Activated naive CD4-positive, alpha-beta T cell treated with anti-CD3 and anti-CD28 coated beads, Interleukin-2, amount 50 U/mL, for 72 hours (primary cell): Measurements from ENCODE around the gene AKR1C3. TPM values are rescaled to one million over a fixed set of nuclear protein-coding genes. Genes with fewer than 3 reads are reported as not detected.
"Not testable (repeated sequence)": the region's sequence is repeated elsewhere in the genome, so short reads cannot be mapped to it uniquely, and the experiment has no call there.

Experiments used
- ATAC-seq, 2 donors: fragments of 150-1000 bp; cut with Tn5 transposase; 2 replicates each; pipeline ENCODE4 v1.10.0; 2021; ENCODE audit warnings: mild to moderate bottlenecking in 2 of 2, moderate library complexity in 2 of 2
- DNase-seq, 2 donors: peaks; one replicate each; pipeline ENCODE4 v3.0.0; 2021 to 2022; ENCODE audit warnings: low spot score in 2 of 2
- H3K27ac Mint-ChIP-seq, 2 donors: one replicate each; pipeline ENCODE4 v1.8.0; 2022; ENCODE audit warnings: mild to moderate bottlenecking in 2 of 2, mixed read lengths in 2 of 2
- H3K36me3 Mint-ChIP-seq, 2 donors: one replicate each; pipeline ENCODE4 v1.8.0; 2022; ENCODE audit warnings: mixed read lengths in 2 of 2
- H3K9me3 Mint-ChIP-seq, 2 donors: one replicate each; pipeline ENCODE4 v1.8.0; 2022; ENCODE audit warnings: mixed read lengths in 2 of 2
- total RNA-seq, 2 donors: library from RNA; stranded (reverse); gene quantifications; one replicate each; pipeline ENCODE4 v1.2.3, GENCODE V29; 2022

The AKR1C3 gene
- total RNA-seq, 2 donors from 2014 or later: 1.5 TPM; not detected in 1

DNA sequence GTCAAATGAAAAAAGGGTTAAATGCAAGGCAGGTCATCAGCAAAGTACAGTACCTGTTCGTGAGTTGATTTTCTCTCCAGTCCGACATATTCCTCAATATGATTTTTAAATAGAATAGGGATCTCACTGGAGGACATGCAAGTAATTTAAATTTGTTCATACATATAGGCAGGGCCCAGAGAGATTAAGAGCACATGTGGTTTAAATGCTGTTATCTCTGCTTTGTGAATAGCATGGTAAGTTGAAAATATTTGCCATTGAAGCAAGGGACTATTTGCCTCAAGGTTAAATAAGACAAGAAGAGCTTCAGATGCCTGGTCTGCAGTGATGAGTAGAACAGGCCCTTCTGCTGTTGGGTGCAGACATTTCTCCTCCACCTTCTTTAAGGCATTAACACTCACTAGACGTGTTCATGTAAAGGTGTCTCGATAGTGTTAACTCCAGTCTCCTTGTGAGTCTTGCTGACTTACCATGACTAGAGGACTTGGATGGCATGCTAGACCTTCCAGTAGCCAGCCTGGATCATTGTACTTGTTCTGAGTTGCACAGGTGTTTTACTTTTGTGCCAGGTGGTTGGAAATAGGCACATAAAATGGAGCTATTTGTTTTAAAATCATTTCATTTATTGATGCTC, 15.6 kb upstream of the AKR1C3 start:
- no peak overlapping the region for H3K27ac Mint-ChIP-seq
- DNase-seq (no peak), ATAC-seq (no peak)
- H3K9me3 Mint-ChIP-seq: no peaks in the 10 kb centered on the region
- no peaks in the 10 kb centered on the region for H3K36me3 Mint-ChIP-seq

DNA sequence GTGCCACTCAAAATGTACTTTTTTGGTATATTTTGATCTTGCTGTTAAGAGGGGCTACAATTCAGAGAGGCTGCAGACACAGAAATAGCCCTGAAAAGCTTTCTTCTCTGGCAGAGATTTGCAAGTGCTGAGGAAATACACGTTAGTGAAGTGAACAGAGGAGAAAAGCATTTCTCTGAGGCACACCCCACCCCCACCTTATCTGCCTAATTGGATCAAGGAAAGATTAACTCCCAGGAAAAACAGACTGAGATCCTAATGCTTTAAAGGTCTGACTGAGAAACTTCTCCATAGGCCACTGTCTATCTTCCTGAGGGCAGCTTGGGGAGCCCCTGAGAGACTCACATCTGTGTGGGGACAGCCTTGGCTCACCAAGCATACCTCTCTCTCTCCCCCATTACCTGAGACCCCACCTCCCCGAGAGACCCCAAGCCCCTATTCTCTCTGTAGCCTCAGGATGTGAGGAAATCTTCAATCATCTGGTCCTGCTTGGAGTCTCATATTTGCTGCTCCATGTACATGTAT, 14.8 kb upstream of the AKR1C3 start:
- Mint-ChIP-seq H3K27ac (no peak overlapping the region), H3K9me3 (no peaks in the 10 kb centered on the region), H3K36me3 (no peaks in the 10 kb centered on the region)
- DNase-seq (no peak), ATAC-seq (no peak)

DNA sequence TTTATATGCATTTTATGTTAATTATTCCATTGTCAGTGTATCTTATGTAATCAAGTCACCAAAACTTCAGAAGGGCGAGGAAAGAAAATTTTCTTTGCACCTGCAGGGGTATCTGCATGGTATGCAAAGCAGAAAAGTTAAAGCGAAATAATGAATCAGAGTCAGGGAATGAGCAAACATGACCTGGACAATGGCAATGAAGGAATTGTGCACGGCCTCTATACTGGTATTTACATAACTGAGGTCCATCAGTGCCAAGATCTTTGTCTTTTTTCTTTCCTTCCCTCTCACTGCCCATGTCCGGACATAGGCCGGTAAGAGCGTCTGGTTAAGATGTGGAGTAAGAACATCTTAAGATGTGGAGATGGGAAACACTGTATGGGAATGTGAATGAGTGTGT, 14.4 kb upstream of the AKR1C3 start:
- no peak for DNase-seq
- H3K27ac Mint-ChIP-seq: no peak overlapping the region
- ATAC-seq: no peak
- no peaks in the 10 kb centered on the region for H3K36me3 Mint-ChIP-seq
- no peaks in the 10 kb centered on the region for H3K9me3 Mint-ChIP-seq

DNA sequence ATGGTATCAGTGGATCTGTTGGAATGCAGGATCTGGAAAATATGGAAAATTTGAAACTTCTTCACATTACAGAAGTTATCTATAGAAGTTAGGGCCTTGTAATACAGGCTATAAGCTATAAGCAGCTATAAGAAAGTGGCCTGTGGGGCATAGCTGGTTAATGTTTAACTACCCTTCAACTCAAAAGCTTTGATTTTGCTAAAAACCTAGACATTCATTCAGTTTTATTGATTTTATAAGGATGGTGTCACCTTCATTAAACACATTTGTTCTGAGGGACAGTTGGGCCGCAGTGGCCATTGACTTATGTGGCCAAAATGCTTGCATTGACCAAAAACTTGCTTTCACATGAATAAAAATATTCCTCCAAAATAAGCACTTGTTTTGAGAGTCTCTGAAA, 13.1 kb upstream of the AKR1C3 start:
- H3K27ac Mint-ChIP-seq: no peak overlapping the region
- H3K36me3 Mint-ChIP-seq: peaks cover 0 to 5% of the 10 kb centered on the region in 2 donors
- peaks cover 0 to 3% of the 10 kb centered on the region in 2 donors for H3K9me3 Mint-ChIP-seq
- ATAC-seq (no peak), DNase-seq (no peak)

DNA sequence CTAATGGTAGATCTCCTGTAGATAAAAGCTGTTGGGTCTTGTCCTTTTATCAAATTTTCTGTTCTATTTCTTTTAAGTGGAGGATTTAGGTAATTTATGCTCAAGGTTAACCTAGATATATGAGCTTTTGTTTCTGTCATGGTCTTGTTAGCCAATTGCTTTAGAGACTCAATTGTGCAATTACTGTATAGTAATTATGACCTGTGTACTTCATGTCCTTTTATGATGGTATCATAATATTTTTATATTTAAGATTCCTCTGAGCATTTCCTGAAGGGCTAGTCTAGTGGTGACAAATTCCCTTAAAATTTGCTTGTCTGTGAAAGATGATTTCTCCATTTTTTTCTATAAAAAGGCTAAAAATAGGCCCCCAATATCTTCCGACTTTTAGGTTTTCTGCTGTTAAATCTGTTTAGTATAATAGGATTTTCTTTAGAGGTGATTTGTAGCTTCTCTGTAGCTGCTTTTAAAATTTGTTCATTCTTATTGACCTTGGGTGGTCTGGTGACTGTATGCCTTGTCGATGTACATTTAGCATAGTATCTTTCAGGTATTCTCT, 5.4 kb upstream of the AKR1C3 start:
- H3K36me3 Mint-ChIP-seq: peaks cover 0 to 20% of the 10 kb centered on the region in 2 donors
- ATAC-seq: no peak
- no peak overlapping the region for H3K27ac Mint-ChIP-seq
- peaks cover 11% of the 10 kb centered on the region in 2 donors for H3K9me3 Mint-ChIP-seq
- DNase-seq: no peak

DNA sequence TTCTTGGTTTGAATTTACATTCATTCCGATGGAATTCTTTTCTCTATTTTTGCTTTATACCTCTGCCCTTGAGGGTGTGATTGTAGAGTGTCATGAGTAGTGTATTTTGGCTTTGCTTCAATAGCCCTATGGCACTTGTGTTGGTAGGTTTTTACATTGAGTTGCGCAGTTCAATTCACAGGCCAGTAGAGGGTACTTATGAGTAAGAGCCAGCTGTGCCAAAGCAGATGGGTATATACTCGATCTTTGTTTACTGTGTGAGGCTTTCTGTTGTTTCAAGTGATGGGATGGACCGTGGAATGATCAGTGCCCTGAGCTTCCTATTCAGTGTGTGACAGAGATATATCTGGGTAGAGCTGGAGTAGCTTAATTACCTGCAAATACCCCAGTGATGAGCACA, 4.3 kb upstream of the AKR1C3 start:
- Mint-ChIP-seq H3K9me3 (peaks cover 11% of the 10 kb centered on the region in 2 donors), H3K36me3 (peaks cover 0 to 20% of the 10 kb centered on the region in 2 donors), H3K27ac (no peak overlapping the region)
- ATAC-seq (no peak), DNase-seq (no peak)

DNA sequence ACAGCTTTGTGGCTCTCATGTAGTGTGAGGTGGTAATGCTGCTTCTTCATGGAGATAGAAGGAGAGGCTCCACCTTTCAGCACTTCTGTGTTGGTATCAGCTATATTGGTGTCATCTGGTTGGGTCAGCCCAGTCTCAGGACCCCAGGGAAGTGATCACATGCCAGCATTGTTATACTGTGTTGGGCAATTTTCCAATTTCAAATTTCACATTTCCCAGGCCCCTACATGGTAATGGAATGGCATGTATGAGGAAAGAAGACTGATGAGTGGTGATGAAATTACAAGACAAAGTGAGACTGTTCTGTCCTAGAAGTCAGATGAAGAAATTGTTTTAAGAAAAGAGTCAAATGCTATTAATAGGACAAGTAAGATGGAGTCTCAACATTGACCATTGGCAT, 3.7 kb upstream of the AKR1C3 start:
- Mint-ChIP-seq H3K27ac (no peak overlapping the region), H3K36me3 (peaks cover 0 to 20% of the 10 kb centered on the region in 2 donors), H3K9me3 (peaks cover 11% of the 10 kb centered on the region in 2 donors)
- DNase-seq (no peak), ATAC-seq (no peak)

DNA sequence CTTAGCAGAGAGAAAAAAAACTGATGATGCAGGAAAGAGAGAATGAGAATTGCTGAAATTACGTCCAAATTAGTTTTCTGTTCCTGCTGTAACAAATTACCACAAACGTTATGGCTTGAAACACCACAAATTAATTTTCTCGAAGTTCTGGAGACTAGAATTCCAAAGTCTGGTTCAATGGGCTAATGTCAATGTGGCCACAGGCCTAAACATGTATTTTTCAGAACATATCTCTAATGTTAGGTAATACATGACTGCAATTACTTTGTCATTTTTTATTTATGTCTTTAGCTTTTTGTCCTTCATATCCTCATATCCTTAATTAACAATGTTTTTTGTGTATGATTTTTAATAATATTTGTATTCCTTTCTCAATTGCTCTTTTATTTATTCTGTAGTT, 3.0 kb upstream of the AKR1C3 start:
- H3K9me3 Mint-ChIP-seq: peaks cover 7 to 11% of the 10 kb centered on the region in 2 donors
- ATAC-seq: no peak
- peaks cover 0 to 15% of the 10 kb centered on the region in 2 donors for H3K36me3 Mint-ChIP-seq
- no peak overlapping the region for H3K27ac Mint-ChIP-seq
- DNase-seq: no peak

DNA sequence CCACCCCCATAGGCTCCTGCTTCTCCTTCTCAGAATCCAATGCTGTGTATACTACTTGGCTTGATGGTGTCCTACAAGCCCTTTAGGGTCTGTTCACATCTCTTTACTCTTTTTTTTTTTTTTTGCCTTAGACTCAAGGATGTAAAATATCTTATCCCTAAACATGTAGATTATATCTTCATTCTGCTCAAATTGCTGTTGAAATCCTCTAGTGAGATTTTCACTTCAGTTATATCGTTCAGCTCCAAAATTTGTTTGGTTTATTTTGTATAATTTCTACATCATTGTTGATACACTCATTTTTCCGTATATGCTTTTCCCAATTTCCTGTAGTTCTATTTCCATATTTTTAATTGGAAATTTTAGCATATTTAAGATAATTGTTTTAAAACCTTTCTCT, 1.8 kb upstream of the AKR1C3 start:
- Mint-ChIP-seq H3K36me3 (peaks cover 0 to 13% of the 10 kb centered on the region in 2 donors), H3K27ac (no peak overlapping the region), H3K9me3 (peaks cover 6 to 11% of the 10 kb centered on the region in 2 donors)
- DNase-seq: no peak
- no peak for ATAC-seq

DNA sequence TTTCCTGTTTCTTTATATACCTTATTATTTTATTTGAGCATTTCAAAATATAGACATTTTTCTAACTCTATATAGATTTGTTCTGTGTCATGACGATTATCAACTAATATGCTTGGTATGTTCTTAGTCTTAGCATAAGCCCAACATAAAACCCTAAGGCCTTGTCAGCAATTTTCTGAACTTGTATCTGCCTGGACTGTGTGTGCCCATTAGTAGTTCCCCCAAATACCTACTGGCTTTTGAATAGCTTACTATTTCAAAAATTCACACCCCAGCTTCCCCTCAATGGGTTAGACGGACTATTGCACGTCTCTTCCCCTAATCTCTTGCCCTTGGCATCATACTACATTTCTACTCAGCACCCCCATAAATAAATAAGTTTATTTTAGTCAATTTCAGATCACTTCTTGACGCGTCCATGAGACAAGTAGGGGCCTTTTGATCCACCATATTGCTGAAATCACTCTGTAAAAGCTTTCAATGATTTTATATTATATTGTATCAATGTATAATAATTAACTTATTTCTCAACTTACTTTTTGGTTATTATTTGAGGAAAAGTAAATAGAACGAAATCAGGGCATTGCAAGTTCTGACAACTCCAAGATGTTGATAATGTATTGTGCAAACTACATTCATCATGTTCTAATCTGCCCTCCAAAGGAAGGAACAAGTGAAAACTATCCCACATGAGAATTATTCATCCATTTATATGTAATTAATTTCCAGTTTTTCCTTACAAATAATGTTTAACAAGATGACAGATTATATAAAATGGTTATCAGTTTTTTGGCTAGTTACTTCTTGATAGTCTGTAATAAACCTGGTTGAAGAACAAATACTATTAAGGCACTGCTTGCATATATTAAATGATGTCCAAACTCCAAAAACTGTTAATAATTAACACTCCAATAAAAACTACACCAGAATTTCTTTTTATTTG, 1.1 kb upstream of the AKR1C3 start:
- ATAC-seq (no peak), DNase-seq (no peak)
- Mint-ChIP-seq H3K27ac (no peak overlapping the region), H3K9me3 (peaks cover 6 to 11% of the 10 kb centered on the region in 2 donors), H3K36me3 (peaks cover 0 to 13% of the 10 kb centered on the region in 2 donors)

DNA sequence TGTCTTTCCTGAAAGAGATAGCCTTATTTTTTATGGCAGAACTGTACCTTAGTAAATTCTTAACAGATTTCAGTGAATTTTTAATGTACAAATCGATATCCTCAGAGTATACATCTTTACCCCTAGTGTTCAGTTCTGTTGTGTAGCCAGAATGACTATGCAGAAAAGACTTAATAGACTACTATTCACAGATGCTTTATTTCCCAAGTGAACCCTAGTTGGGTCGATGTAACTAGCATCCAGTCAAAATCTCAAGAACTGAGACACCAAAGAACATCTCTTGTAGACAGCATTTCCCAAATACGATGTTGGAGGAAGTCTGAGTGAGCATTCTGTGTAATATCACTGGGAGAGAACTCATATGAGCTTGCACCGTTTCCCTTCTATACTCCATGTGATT, 1.5 kb downstream of the AKR1C3 start:
- Mint-ChIP-seq H3K36me3 (no peaks in the 10 kb centered on the region), H3K27ac (no peak overlapping the region), H3K9me3 (no peaks in the 10 kb centered on the region)
- ATAC-seq: no peak
- DNase-seq: no peak

DNA sequence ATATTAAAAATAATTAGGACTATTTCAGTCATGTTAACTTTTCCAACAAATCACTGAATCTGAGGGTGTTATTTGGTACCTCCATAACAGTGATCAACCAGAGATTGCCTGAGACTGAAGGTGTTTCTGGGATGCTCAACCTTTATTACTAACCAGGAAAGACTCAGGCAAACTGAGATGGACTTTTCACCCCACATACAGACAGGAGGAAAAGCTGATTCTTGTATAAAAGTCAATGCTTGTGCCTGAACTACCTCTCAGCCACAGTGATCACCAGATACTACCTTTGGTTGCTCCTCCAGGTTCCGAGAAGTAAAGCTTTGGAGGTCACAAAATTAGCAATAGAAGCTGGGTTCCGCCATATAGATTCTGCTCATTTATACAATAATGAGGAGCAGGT, 1.9 kb downstream of the AKR1C3 start:
- Mint-ChIP-seq H3K36me3 (no peaks in the 10 kb centered on the region), H3K9me3 (no peaks in the 10 kb centered on the region), H3K27ac (no peak overlapping the region)
- ATAC-seq: no peak
- DNase-seq: no peak

DNA sequence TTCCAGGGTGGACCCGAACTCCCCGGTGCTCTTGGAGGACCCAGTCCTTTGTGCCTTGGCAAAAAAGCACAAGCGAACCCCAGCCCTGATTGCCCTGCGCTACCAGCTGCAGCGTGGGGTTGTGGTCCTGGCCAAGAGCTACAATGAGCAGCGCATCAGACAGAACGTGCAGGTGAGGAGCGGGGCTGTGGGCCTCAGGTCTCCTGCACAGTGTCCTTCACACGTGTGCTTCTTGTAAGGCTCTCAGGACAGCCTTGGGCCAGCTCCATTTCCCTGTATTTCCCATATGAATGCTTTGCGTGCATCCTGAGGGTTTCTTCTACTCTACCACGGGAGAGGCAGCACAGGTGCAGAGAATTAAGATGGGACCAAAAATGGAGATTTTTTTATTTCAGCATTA, 8.3 kb downstream of the AKR1C3 start:
- ATAC-seq, H3K27ac Mint-ChIP-seq, H3K36me3 Mint-ChIP-seq, DNase-seq, H3K9me3 Mint-ChIP-seq: not testable (repeated sequence)

DNA sequence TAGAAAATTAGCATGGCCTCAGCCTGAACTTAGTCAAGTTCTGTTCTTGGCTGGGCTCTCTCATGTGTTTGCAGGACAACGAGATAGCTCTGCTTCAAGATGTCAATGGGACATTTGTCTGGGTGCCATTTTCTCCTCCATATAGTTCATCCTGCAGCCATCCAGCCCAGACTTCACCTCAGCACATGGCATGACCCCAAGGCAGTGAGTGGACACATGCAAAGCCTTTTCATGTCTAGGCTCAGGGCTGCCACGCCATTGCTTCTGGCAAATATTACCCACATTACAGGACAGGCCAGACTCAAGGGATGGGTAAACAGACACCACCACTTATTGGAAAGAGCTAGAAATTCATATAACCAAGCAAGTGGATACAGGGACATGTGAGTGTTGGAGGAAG, 9.3 kb downstream of the AKR1C3 start:
- no peaks in the 10 kb centered on the region for H3K9me3 Mint-ChIP-seq
- no peaks in the 10 kb centered on the region for H3K36me3 Mint-ChIP-seq
- ATAC-seq: no peak
- no peak overlapping the region for H3K27ac Mint-ChIP-seq
- DNase-seq: no peak

DNA sequence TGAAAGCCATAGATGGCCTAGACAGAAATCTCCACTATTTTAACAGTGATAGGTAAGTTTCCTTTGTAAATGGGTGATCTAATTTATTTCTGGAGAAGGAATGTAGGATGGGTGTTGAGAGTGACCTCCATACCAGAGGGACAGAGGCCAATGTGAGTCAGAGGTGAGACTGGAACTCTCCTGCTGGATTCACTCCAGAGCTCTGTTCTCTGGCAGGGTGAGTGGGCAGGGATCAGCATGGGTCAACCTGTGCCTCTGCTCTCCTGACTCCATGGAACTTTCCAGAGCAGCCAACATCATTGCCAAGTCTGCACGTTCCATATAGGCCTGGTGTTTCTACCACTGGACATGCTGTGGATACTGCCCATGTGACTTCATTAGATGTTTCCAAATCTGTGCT, 11.4 kb downstream of the AKR1C3 start:
- DNase-seq (no peak), ATAC-seq (no peak)
- Mint-ChIP-seq H3K27ac (no peak overlapping the region), H3K36me3 (peaks cover 2% of the 10 kb centered on the region in 2 donors), H3K9me3 (peaks cover 0 to 2% of the 10 kb centered on the region in 2 donors)

DNA sequence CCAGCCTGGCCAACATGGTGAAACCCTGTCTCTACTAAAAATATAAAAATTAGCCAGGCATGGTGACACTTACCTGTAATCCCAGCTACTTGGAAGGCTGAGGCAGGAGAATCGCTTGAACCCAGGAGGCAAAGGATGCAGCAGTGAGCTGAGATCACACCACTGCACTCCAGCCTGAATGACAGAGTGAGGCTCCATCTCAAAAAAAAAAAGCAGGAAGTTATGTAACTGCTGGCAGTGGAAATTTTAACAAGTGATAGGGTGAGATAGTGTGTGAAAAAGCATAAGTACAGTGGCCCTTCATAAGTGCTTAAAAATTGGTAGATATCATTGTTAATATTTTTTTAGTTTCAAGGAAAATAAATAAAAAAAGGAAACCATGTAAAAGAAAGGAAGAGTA, 12.3 kb downstream of the AKR1C3 start:
- H3K27ac Mint-ChIP-seq: no peak overlapping the region
- ATAC-seq (no peak), DNase-seq (no peak)
- peaks cover 4 to 7% of the 10 kb centered on the region in 2 donors for H3K36me3 Mint-ChIP-seq
- H3K9me3 Mint-ChIP-seq: peaks cover 0 to 6% of the 10 kb centered on the region in 2 donors

DNA sequence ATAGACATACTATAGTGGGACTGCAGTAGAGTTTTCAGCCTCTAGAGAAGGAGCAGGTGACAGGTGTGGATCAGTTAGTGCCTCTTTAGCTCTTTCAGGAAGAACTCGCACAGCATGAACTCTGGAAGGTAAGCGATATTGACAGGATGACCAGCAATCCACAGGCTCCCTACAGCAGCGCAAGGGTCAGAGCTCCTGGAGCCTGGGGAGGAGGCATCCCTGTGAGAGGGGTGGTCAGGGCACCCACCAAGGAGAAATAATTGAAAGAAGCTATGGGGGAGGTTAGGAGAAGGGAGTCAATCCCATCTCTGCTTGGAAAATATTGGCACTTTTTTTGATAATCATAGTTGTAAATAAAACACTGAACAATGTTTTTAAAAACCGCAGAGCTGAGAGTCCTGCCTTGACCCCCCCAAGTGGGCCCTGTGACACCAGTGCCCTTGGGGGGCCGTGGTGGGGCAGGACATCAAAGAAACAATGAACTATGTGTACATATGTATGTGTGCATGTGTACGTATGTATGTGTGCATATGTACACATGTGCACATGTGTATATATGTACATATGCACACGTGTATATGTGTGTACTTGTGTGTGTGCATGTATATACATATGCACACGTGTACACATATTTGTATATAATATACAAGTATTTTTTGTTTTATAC, 13.8 kb downstream of the AKR1C3 start:
- no peak for ATAC-seq
- peaks cover 0 to 6% of the 10 kb centered on the region in 2 donors for H3K9me3 Mint-ChIP-seq
- H3K27ac Mint-ChIP-seq: no peak overlapping the region
- H3K36me3 Mint-ChIP-seq: peaks cover 4 to 7% of the 10 kb centered on the region in 2 donors
- DNase-seq: no peak
